GM18873 (cell line): ENCODE data around the gene DNAH2.
A peak's percentile ranks its signal among the peaks of the same experiment; 100 is the strongest.

ENCODE experiments used
- ATAC-seq: cut with Tn5 transposase; IDR thresholded peaks from one replicate; pipeline ENCODE4 v1.9.1; 2021; ENCODE audit warnings: mild to moderate bottlenecking, moderate library complexity, moderate number of reproducible peaks; ENCODE audit not compliant: unreplicated experiment, low FRiP score

The DNAH2 gene

GRCh38 chr17:7836596-7837407 is 119.3 kb downstream of the DNAH2 start:
- no peak for ATAC-seq

- no peak for ATAC-seq
These were observed 120.0 kb downstream of the DNAH2 start for GRCh38 chr17:7837408-7838088.

GRCh38 chr17:7838090-7839075 is 120.8 kb downstream of the DNAH2 start:
- no peak for ATAC-seq

GRCh38 chr17:7839190-7839875 is 121.8 kb downstream of the DNAH2 start:
- no peak for ATAC-seq

GRCh38 chr17:7839876-7840261 is 122.3 kb downstream of the DNAH2 start:
- no peak for ATAC-seq

GRCh38 chr17:7840441-7840840 is 122.9 kb downstream of the DNAH2 start:
- ATAC-seq: no peak

GRCh38 chr17:7840875-7841274 is 123.3 kb downstream of the DNAH2 start:
- ATAC-seq: no peak

GRCh38 chr17:7841396-7841914 is 123.9 kb downstream of the DNAH2 start:
- peak; percentile 1 for ATAC-seq

GRCh38 chr17:7841915-7842379 is 124.4 kb downstream of the DNAH2 start:
- peak; percentile 12 for ATAC-seq

GRCh38 chr17:7842380-7843256 is 125.1 kb downstream of the DNAH2 start:
- ATAC-seq: peak; percentile 27

- ATAC-seq: no peak
These were observed 125.7 kb downstream of the DNAH2 start for GRCh38 chr17:7843257-7843535.

- no peak for ATAC-seq
These were observed 126.2 kb downstream of the DNAH2 start for GRCh38 chr17:7843536-7844291.

- ATAC-seq: peak; percentile 44
These were observed 127.0 kb downstream of the DNAH2 start for GRCh38 chr17:7844292-7845154.

GRCh38 chr17:7845359-7846062 is 128.0 kb downstream of the DNAH2 start:
- no peak for ATAC-seq

GRCh38 chr17:7846063-7846735 is 128.7 kb downstream of the DNAH2 start:
- ATAC-seq: no peak
